ENCODE data around the gene TRIM73. TPM values are rescaled to one million over a fixed set of nuclear protein-coding genes. Genes with fewer than 3 reads are reported as not detected.
A peak's percentile ranks its signal among the peaks of the same experiment; 100 is the strongest.
"Not testable (repeated sequence)": the region's sequence is repeated elsewhere in the genome, so short reads cannot be mapped to it uniquely, and the experiment has no call there.

Gene TRIM73
- total and polyA plus RNA-seq, 2 donors (not counting 3 experiments of a cell fraction or from before 2014, with no cell fraction given) = 1.6 to 2.0 TPM

GRCh38 chr7:75393194-75393593 is 2.2 kb upstream of the TRIM73 start:
- H3K27me3 ChIP-seq (ENCODE audit: control insufficient read depth in 2 of 2, insufficient read depth in 2 of 2, low read length in 2 of 2); DNase-seq (ENCODE audit: low read depth, low spot score); H3K27ac ChIP-seq (ENCODE audit: insufficient read depth, low read depth, low read length); H3K36me3 ChIP-seq (ENCODE audit: control insufficient read depth in 2 of 2, extremely low read depth in 1 of 2, insufficient read depth in 2 of 2, low read length in 2 of 2); H3K79me2 ChIP-seq (ENCODE audit: control insufficient read depth, insufficient read depth, low read length); H4K20me1 ChIP-seq (replicated peaks; ENCODE audit: control insufficient read depth, extremely low read depth, insufficient read depth, low read length); H3K9ac ChIP-seq (replicated peaks; ENCODE audit: extremely low read depth, insufficient read depth, low read length); H3K4me1 ChIP-seq (ENCODE audit: control insufficient read depth, extremely low read depth, insufficient read depth, low read length); intact Hi-C loops (cut with micrococcal nuclease); H3K9me3 ChIP-seq (replicated peaks; ENCODE audit: control insufficient read depth, insufficient read depth, low read length); CTCF ChIA-PET; dilution Hi-C loops (cut with MboI; ENCODE audit: extremely low pct_ligation_motif_present, low sequenced_read_pairs); H3K9me1 ChIP-seq (replicated peaks; ENCODE audit: control insufficient read depth, extremely low read depth, insufficient read depth, low read length); BruUV-seq (replicated peaks); POLR2A ChIA-PET; H3K4me2 ChIP-seq (ENCODE audit: insufficient read depth, low read length); H3K4me3 ChIP-seq (replicated peaks in 1 of 3; ENCODE audit: insufficient read depth in 1 of 3, low read depth in 1 of 3, low read length in 3 of 3); H2AFZ ChIP-seq (ENCODE audit: low read depth, low read length): not testable (repeated sequence)
- FAIRE-seq = peak; percentile 79

- H3K4me3 ChIP-seq (replicated peaks in 1 of 3; ENCODE audit: insufficient read depth in 1 of 3, low read depth in 1 of 3, low read length in 3 of 3); H4K20me1 ChIP-seq (replicated peaks; ENCODE audit: control insufficient read depth, extremely low read depth, insufficient read depth, low read length); H3K9ac ChIP-seq (replicated peaks; ENCODE audit: extremely low read depth, insufficient read depth, low read length); H3K9me3 ChIP-seq (replicated peaks; ENCODE audit: control insufficient read depth, insufficient read depth, low read length); H2AFZ ChIP-seq (ENCODE audit: low read depth, low read length); H3K4me1 ChIP-seq (ENCODE audit: control insufficient read depth, extremely low read depth, insufficient read depth, low read length); intact Hi-C loops (cut with micrococcal nuclease); H3K27me3 ChIP-seq (ENCODE audit: control insufficient read depth in 2 of 2, insufficient read depth in 2 of 2, low read length in 2 of 2); dilution Hi-C loops (cut with MboI; ENCODE audit: extremely low pct_ligation_motif_present, low sequenced_read_pairs); H3K36me3 ChIP-seq (ENCODE audit: control insufficient read depth in 2 of 2, extremely low read depth in 1 of 2, insufficient read depth in 2 of 2, low read length in 2 of 2); CTCF ChIA-PET; H3K9me1 ChIP-seq (replicated peaks; ENCODE audit: control insufficient read depth, extremely low read depth, insufficient read depth, low read length); H3K79me2 ChIP-seq (ENCODE audit: control insufficient read depth, insufficient read depth, low read length); FAIRE-seq; POLR2A ChIA-PET; H3K27ac ChIP-seq (ENCODE audit: insufficient read depth, low read depth, low read length); DNase-seq (ENCODE audit: low read depth, low spot score); BruUV-seq (replicated peaks); H3K4me2 ChIP-seq (ENCODE audit: insufficient read depth, low read length): not testable (repeated sequence)
Measured at GRCh38 chr7:75397865-75398264, 2.4 kb downstream of the TRIM73 start.

GRCh38 chr7:75398771-75399700 is 3.6 kb downstream of the TRIM73 start:
- POLR2A ChIA-PET; H3K27me3 ChIP-seq (ENCODE audit: control insufficient read depth in 2 of 2, insufficient read depth in 2 of 2, low read length in 2 of 2); H3K9me1 ChIP-seq (replicated peaks; ENCODE audit: control insufficient read depth, extremely low read depth, insufficient read depth, low read length); H2AFZ ChIP-seq (ENCODE audit: low read depth, low read length); H3K4me2 ChIP-seq (ENCODE audit: insufficient read depth, low read length); intact Hi-C loops (cut with micrococcal nuclease); H3K79me2 ChIP-seq (ENCODE audit: control insufficient read depth, insufficient read depth, low read length); CTCF ChIA-PET; H3K9ac ChIP-seq (replicated peaks; ENCODE audit: extremely low read depth, insufficient read depth, low read length); H3K36me3 ChIP-seq (ENCODE audit: control insufficient read depth in 2 of 2, extremely low read depth in 1 of 2, insufficient read depth in 2 of 2, low read length in 2 of 2); H3K27ac ChIP-seq (ENCODE audit: insufficient read depth, low read depth, low read length); H4K20me1 ChIP-seq (replicated peaks; ENCODE audit: control insufficient read depth, extremely low read depth, insufficient read depth, low read length); dilution Hi-C loops (cut with MboI; ENCODE audit: extremely low pct_ligation_motif_present, low sequenced_read_pairs); BruUV-seq (replicated peaks); H3K4me3 ChIP-seq (replicated peaks in 1 of 3; ENCODE audit: insufficient read depth in 1 of 3, low read depth in 1 of 3, low read length in 3 of 3); H3K4me1 ChIP-seq (ENCODE audit: control insufficient read depth, extremely low read depth, insufficient read depth, low read length); DNase-seq (ENCODE audit: low read depth, low spot score); H3K9me3 ChIP-seq (replicated peaks; ENCODE audit: control insufficient read depth, insufficient read depth, low read length): not testable (repeated sequence)
- peak; percentile 82 for FAIRE-seq

- H3K79me2 ChIP-seq (ENCODE audit: control insufficient read depth, insufficient read depth, low read length); POLR2A ChIA-PET; H3K4me3 ChIP-seq (replicated peaks in 1 of 3; ENCODE audit: insufficient read depth in 1 of 3, low read depth in 1 of 3, low read length in 3 of 3); H3K4me2 ChIP-seq (ENCODE audit: insufficient read depth, low read length); H3K36me3 ChIP-seq (ENCODE audit: control insufficient read depth in 2 of 2, extremely low read depth in 1 of 2, insufficient read depth in 2 of 2, low read length in 2 of 2); H3K9me1 ChIP-seq (replicated peaks; ENCODE audit: control insufficient read depth, extremely low read depth, insufficient read depth, low read length); H3K9ac ChIP-seq (replicated peaks; ENCODE audit: extremely low read depth, insufficient read depth, low read length); dilution Hi-C loops (cut with MboI; ENCODE audit: extremely low pct_ligation_motif_present, low sequenced_read_pairs); H3K27ac ChIP-seq (ENCODE audit: insufficient read depth, low read depth, low read length); H2AFZ ChIP-seq (ENCODE audit: low read depth, low read length); intact Hi-C loops (cut with micrococcal nuclease); DNase-seq (ENCODE audit: low read depth, low spot score); H3K9me3 ChIP-seq (replicated peaks; ENCODE audit: control insufficient read depth, insufficient read depth, low read length); H3K27me3 ChIP-seq (ENCODE audit: control insufficient read depth in 2 of 2, insufficient read depth in 2 of 2, low read length in 2 of 2); H3K4me1 ChIP-seq (ENCODE audit: control insufficient read depth, extremely low read depth, insufficient read depth, low read length); BruUV-seq (replicated peaks); FAIRE-seq; CTCF ChIA-PET; H4K20me1 ChIP-seq (replicated peaks; ENCODE audit: control insufficient read depth, extremely low read depth, insufficient read depth, low read length): not testable (repeated sequence)
Measured at GRCh38 chr7:75400575-75400974, 5.1 kb downstream of the TRIM73 start.
